Measurements from ENCODE around the gene KDM5A.

DNA sequence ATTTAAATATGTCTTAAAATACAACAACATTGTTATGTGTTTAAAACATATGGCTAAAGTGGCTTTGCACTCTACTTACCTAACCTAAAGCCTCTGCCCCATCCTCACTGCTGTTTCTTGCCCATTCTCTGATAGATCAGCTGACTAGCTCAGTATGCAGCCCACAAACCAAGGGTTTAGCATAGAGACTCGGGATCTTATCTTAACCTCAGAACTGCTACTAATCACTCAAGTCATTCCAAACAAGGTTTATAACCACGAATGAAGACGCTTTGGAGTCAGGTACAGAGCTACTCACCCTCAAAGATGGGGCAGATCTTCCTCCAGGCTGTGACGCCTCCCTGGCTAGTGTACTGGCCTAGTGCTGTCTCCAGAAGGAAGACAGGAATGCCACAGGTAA, 145.7 kb downstream of the KDM5A start:
- TF ChIP-seq, protein P1, sequence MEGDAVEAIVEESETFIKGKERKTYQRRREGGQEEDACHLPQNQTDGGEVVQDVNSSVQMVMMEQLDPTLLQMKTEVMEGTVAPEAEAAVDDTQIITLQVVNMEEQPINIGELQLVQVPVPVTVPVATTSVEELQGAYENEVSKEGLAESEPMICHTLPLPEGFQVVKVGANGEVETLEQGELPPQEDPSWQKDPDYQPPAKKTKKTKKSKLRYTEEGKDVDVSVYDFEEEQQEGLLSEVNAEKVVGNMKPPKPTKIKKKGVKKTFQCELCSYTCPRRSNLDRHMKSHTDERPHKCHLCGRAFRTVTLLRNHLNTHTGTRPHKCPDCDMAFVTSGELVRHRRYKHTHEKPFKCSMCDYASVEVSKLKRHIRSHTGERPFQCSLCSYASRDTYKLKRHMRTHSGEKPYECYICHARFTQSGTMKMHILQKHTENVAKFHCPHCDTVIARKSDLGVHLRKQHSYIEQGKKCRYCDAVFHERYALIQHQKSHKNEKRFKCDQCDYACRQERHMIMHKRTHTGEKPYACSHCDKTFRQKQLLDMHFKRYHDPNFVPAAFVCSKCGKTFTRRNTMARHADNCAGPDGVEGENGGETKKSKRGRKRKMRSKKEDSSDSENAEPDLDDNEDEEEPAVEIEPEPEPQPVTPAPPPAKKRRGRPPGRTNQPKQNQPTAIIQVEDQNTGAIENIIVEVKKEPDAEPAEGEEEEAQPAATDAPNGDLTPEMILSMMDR (IDR thresholded peaks at IDR 0.05), result no peak
- TF ChIP-seq POLR2A (IDR thresholded peaks at IDR 0.05), result no peak
- no peak for TF ChIP-seq POLR2AphosphoS5 (IDR thresholded peaks at IDR 0.05; ENCODE audit: insufficient read depth in 1 of 2, low read depth in 1 of 2)

Data from vagina (tissue), 2 donors.